BJ (cell line): ENCODE results near the gene GPRC5D. TPM values are rescaled to one million over a fixed set of nuclear protein-coding genes. Genes with fewer than 3 reads are reported as not detected.

Experiments
- CTCF ChIA-PET: fragments of 350-600 bp; formaldehyde crosslinking; extraction: SDS; loops from one replicate; lab custom pipeline; 2021; ENCODE audit warnings: antibody characterized with exemption, inconsistent platforms; lab: Yijun Ruan, JAX
- POLR2A ChIA-PET: fragments of 300-600 bp; sonication (Branson Sonifier 250); formaldehyde crosslinking; extraction: SDS; loops from one replicate; lab custom pipeline; 2021; ENCODE audit warnings: antibody characterized with exemption; lab: Charles Lee
- DNase-seq: peaks from one replicate; pipeline ENCODE4 v3.0.0-alpha.2; 2011; ENCODE audit warnings: low read depth
- H3K27me3 ChIP-seq: 2 replicates; pipeline ENCODE4 v1.6.0; 2011; ENCODE audit warnings: low read length; ENCODE audit not compliant: control insufficient read depth, insufficient read depth
- H3K36me3 ChIP-seq: 2 replicates; pipeline ENCODE4 v1.5.1; 2011; ENCODE audit warnings: low read length; ENCODE audit not compliant: control insufficient read depth, insufficient read depth
- H3K4me3 ChIP-seq: 2 replicates; pipeline ENCODE4 v1.5.1; 2011; ENCODE audit warnings: low read depth, mild to moderate bottlenecking, control low read depth, low read length
- CTCF ChIP-seq: IDR thresholded peaks from 2 replicates; pipeline ENCODE4 v1.5.1; 2011; ENCODE audit warnings: low read depth, mild to moderate bottlenecking, control low read depth, inconsistent platforms, low read length, moderate library complexity; ENCODE audit not compliant: insufficient read depth
- polyA plus RNA-seq: library from polyadenylated mRNA; depleted of rRNA; stranded (reverse); fragments of >200 nt; gene quantifications from 2 replicates; pipeline ENCODE4 v1.2.3, GENCODE V29; 2011; rRNA removed
- small RNA-seq: library from RNA; depleted of rRNA; stranded (forward); fragments of <200 nt; gene quantifications from one replicate; pipeline ENCODE3, GENCODE V24; 2012; ENCODE audit warnings: low replicate concordance, low read depth; ENCODE audit not compliant: insufficient read length

Gene GPRC5D
- polyA plus RNA-seq, 1 experiment: not detected

- POLR2A ChIA-PET: interaction anchor here (0.5 to 1.3 kb wide), 7 partner anchors 10 to 93 kb away, joined by 3 to 23 read pairs (median 5); no protein-coding TSS in a partner anchor
- Histone ChIP-seq H3K4me3 (peak within 1 kb of the TSS; percentile 66), H3K36me3 (no peaks in the 10 kb centered on the region), H3K27me3 (no peaks in the 10 kb centered on the region)
- peak; percentile 96 for DNase-seq
- CTCF ChIA-PET: interaction anchor here (0.9 to 3.9 kb wide), 13 partner anchors 8 to 341 kb away, joined by 3 to 41 read pairs (median 4); no protein-coding TSS in a partner anchor
- TF ChIP-seq CTCF: peak; percentile 47
Observed at GRCh38 chr12:12891080-12891880, 60.7 kb downstream of the GPRC5D start, which contains the start of gene GPRC5A. Gene GPRC5A, plus strand, starts transcription at chr12:12891562. Its CDS starts 16,688 bp downstream, at chr12:12908250.

Small RNA genes within 50 kb of the gene (small RNA-seq; reads per million reads assigned to genes)
- not detected for gene RF00604

Other genes starting within 250 kb of the GPRC5D start
- 19.7 and 21.7 TPM in 2 replicates for gene CDKN1B, start 234.8 kb downstream of the GPRC5D start, polyA plus RNA-seq
- gene APOLD1, start 166.5 kb downstream of the GPRC5D start, polyA plus RNA-seq: 7.2 and 8.7 TPM in 2 replicates
- gene DDX47, start 138.8 kb downstream of the GPRC5D start, polyA plus RNA-seq: 47.9 and 68.9 TPM in 2 replicates
- 230 and 241 TPM in 2 replicates for gene GPRC5A, start 60.6 kb downstream of the GPRC5D start, polyA plus RNA-seq
- 40.6 and 41.9 TPM in 2 replicates for gene HEBP1, start 48.1 kb upstream of the GPRC5D start, polyA plus RNA-seq
- gene FAM234B, start 92.2 kb upstream of the GPRC5D start, polyA plus RNA-seq: 2.4 and 2.8 TPM in 2 replicates
- gene GSG1, start 151.5 kb upstream of the GPRC5D start, polyA plus RNA-seq: 0.26 and 0.27 TPM in 2 replicates
- gene EMP1, start 244.6 kb upstream of the GPRC5D start, polyA plus RNA-seq: 228 and 258 TPM in 2 replicates